Gastroesophageal sphincter (tissue), 4 donors: ENCODE results near the gene TEX14. TPM values are rescaled to one million over a fixed set of nuclear protein-coding genes. Genes with fewer than 3 reads are reported as not detected.

Experiments used
- ATAC-seq: fragments of 150-250 bp; one replicate; pipeline ENCODE4 v1.9.1; 2016; ENCODE audit warnings: mild to moderate bottlenecking, moderate library complexity
- H3K27ac ChIP-seq, 4 donors: fragments of 200-600 bp; sonication (generic) in 3 of 4; 1 replicate in 3 of 4; 2 replicates in 1 of 4; pipeline ENCODE4 v1.5.1; 2016 to 2019
- H3K27me3 ChIP-seq: fragments of 200-600 bp; sonication (generic); one replicate; pipeline ENCODE4 v1.5.1; 2019
- H3K36me3 ChIP-seq, 2 donors: fragments of 200-600 bp; sonication (generic); one replicate each; pipeline ENCODE4 v1.5.1; 2019; ENCODE audit warnings: control low read depth in 1 of 2
- H3K4me1 ChIP-seq, 3 donors: fragments of 200-600 bp; sonication (generic); 1 replicate in 2 of 3; 2 replicates in 1 of 3; pipeline ENCODE4 v1.5.1; 2016 to 2019; ENCODE audit warnings: control low read depth in 2 of 3
- H3K4me3 ChIP-seq, 2 donors: fragments of 200-600 bp; sonication (generic); one replicate each; pipeline ENCODE4 v1.5.1; 2019; ENCODE audit warnings: mild to moderate bottlenecking in 1 of 2, moderate library complexity in 1 of 2
- H3K9me3 ChIP-seq, 3 donors: fragments of 200-600 bp; sonication (generic); one replicate each; pipeline ENCODE4 v1.5.1; 2017 to 2019; ENCODE audit warnings: control low read depth in 2 of 3
- CTCF ChIP-seq, 4 experiments: fragments of 200-600 bp in 2 of 4; fragments of 450-650 bp in 2 of 4; sonication (generic) in 1 of 4; IDR thresholded peaks; one replicate each; pipeline ENCODE4 v1.5.1; 2017 to 2019; ENCODE audit warnings: antibody characterized with exemption in 4 of 4, mild to moderate bottlenecking in 2 of 4, moderate library complexity in 2 of 4
- EP300 ChIP-seq: sonication (generic); formaldehyde crosslinking; IDR thresholded peaks from one replicate; pipeline ENCODE4 v1.6.1; 2017; ENCODE audit warnings: antibody characterized with exemption, mild to moderate bottlenecking
- POLR2A ChIP-seq, 2 donors: fragments of 450-650 bp; IDR thresholded peaks; one replicate each; pipeline ENCODE4 v1.6.1; 2017; ENCODE audit warnings: antibody characterized with exemption in 2 of 2, mild to moderate bottlenecking in 2 of 2, moderate library complexity in 1 of 2
- POLR2AphosphoS5 ChIP-seq: sonication (generic); formaldehyde crosslinking; IDR thresholded peaks from one replicate; pipeline ENCODE4 v1.6.1; 2017; ENCODE audit warnings: antibody characterized with exemption
- WGBS, 2 donors: methylation state at CpG; one replicate each; pipeline ENCODE4 v1.1.5; 2018; ENCODE audit warnings: low coverage in 1 of 2; 5-methylcytosine and 5-hydroxymethylcytosine counted together
- total RNA-seq, 4 donors: library from RNA; depleted of rRNA; stranded (reverse); fragments of >200 nt; gene quantifications; one replicate each; pipeline ENCODE4 v1.1.0, GENCODE V29; 2016

TEX14 gene
- total RNA-seq, 4 donors from 2014 or later: 0.05 to 0.78 (median 0.11) TPM

- H3K9me3 ChIP-seq: no peaks in the 10 kb centered on the region
- H3K4me1 ChIP-seq: no peaks in the 10 kb centered on the region
- WGBS, 2 donors: 46 to 89% methylated on average over 3 to 4 of the region's 4 CpGs
- no peak for TF ChIP-seq CTCF (IDR thresholded peaks at IDR 0.05)
- no peak for TF ChIP-seq EP300
- no peak for TF ChIP-seq POLR2A (IDR thresholded peaks at IDR 0.05)
- TF ChIP-seq POLR2AphosphoS5: no peak
- no peak overlapping the region for H3K27ac ChIP-seq
- ATAC-seq: no peak
- no peaks in the 10 kb centered on the region for H3K27me3 ChIP-seq
- no peak overlapping the region for H3K4me3 ChIP-seq
- no peaks in the 10 kb centered on the region for H3K36me3 ChIP-seq
Measured at GRCh38 chr17:58640202-58640601, 51.6 kb downstream of the TEX14 start.

GRCh38 chr17:58639681-58640080, 52.2 kb downstream of the TEX14 start:
- WGBS, 2 donors: 73 to 90% methylated on average over 5 to 6 of the region's 6 CpGs
- no peaks in the 10 kb centered on the region for H3K9me3 ChIP-seq
- H3K4me1 ChIP-seq: no peaks in the 10 kb centered on the region
- ATAC-seq: no peak
- H3K4me3 ChIP-seq: no peak overlapping the region
- TF ChIP-seq CTCF (IDR thresholded peaks at IDR 0.05) (no peak), POLR2AphosphoS5 (no peak), POLR2A (IDR thresholded peaks at IDR 0.05) (no peak), EP300 (no peak)
- no peaks in the 10 kb centered on the region for H3K27me3 ChIP-seq
- H3K36me3 ChIP-seq: no peaks in the 10 kb centered on the region
- no peak overlapping the region for H3K27ac ChIP-seq

- no peak overlapping the region for H3K4me3 ChIP-seq
- peaks cover 0 to 4% (median 0%) of the 10 kb centered on the region in 3 donors for H3K4me1 ChIP-seq
- WGBS, 2 donors: 59 to 64% methylated on average over 6 to 11 of the region's 12 CpGs
- H3K36me3 ChIP-seq: no peaks in the 10 kb centered on the region
- no peak overlapping the region for H3K27ac ChIP-seq
- no peaks in the 10 kb centered on the region for H3K9me3 ChIP-seq
- ATAC-seq: no peak
- TF ChIP-seq CTCF (IDR thresholded peaks at IDR 0.05): no peak
- no peak for TF ChIP-seq POLR2AphosphoS5
- no peak for TF ChIP-seq POLR2A (IDR thresholded peaks at IDR 0.05)
- no peak for TF ChIP-seq EP300
- no peaks in the 10 kb centered on the region for H3K27me3 ChIP-seq
Measured at GRCh38 chr17:58637011-58637570, 54.8 kb downstream of the TEX14 start.

DNA sequence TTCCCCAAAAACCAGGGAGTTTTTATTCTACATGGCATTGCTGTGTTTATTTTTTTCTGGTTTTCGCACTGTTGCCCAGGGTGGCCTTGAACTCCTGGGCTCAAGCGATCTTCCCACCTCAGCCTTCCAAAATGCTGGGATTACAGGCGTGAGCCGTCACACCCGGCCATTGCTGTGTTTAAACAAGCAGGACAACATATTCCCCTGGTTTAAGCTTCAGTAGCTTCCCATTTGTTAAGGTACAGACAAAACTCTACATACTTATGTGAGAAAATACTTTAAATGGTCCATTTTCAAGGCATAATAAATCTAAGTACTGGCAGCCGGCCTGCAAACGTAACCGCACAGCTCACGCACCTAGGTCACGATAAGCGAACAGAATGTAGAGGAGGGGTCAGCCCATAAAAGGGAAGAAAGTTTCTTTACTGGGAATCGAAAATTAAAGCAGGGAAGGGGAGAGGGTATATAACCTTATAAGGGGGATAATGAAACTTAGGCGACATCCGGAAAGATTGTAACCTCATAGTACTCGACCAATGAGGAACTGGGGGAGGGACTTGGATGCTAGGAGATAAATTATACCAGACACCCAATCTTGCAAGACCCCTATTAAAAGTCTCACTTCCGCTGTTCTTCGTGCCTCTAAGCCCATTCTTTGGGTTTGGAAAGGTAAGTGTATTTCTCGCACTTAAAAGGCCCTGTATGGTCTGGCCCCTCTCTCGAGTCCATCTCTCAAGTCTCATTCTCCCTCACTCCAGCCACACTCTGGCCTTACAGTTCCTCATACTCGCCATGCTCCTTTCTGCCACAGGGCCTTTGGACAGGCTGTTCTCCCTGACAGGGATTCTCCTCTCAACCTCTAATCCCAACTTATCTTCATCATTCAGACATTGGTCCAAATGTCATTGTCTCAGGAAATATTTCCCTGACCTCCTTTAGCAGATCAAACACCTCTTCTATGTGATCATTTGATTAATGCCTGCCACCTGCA, 59.2 kb downstream of the TEX14 start:
- Histone ChIP-seq H3K9me3 (no peaks in the 10 kb centered on the region), H3K36me3 (no peaks in the 10 kb centered on the region), H3K4me3 (peak overlapping the region; percentile 17 to 47), H3K27ac (peak overlapping the region; percentile 72 to 86 (median 81)), H3K4me1 (peaks cover 0 to 14% (median 0%) of the 10 kb centered on the region in 3 donors), H3K27me3 (no peaks in the 10 kb centered on the region)
- WGBS, 2 donors: 41 to 60% methylated on average over 13 to 20 of the region's 20 CpGs
- no peak for ATAC-seq
- no peak for TF ChIP-seq CTCF (IDR thresholded peaks at IDR 0.05)
